Measurements from ENCODE around the gene UGT1A8.
"Not testable (repeated sequence)": the region's sequence is repeated elsewhere in the genome, so short reads cannot be mapped to it uniquely, and the experiment has no call there.

Gene UGT1A8

GRCh38 chr2:233689031-233689430, 71.6 kb downstream of the UGT1A8 start:
- no peak for DNase-seq

GRCh38 chr2:233689501-233689900, 72.1 kb downstream of the UGT1A8 start:
- DNase-seq, result no peak

- no peak for DNase-seq
These were observed 73.0 kb downstream of the UGT1A8 start for GRCh38 chr2:233690444-233690843.

GRCh38 chr2:233691443-233692433, 74.3 kb downstream of the UGT1A8 start:
- no peak for DNase-seq

GRCh38 chr2:233692648-233693047, 75.2 kb downstream of the UGT1A8 start, which contains the start of gene UGT1A6:
Gene UGT1A6, plus strand, starts transcription at chr2:233692890. Its CDS starts 115 bp downstream, at chr2:233693005.
- no peak for DNase-seq

- no peak for DNase-seq
These were observed 76.5 kb downstream of the UGT1A8 start for GRCh38 chr2:233693963-233694362.

- DNase-seq, result no peak
These were observed 81.3 kb downstream of the UGT1A8 start for GRCh38 chr2:233698740-233699139.

- DNase-seq, result no peak
These were observed 82.1 kb downstream of the UGT1A8 start for GRCh38 chr2:233699424-233700027.

GRCh38 chr2:233700028-233700635, 82.7 kb downstream of the UGT1A8 start:
- DNase-seq, result no peak

- DNase-seq, result not testable (repeated sequence)
These were observed 83.4 kb downstream of the UGT1A8 start for GRCh38 chr2:233700842-233701241.

- no peak for DNase-seq
These were observed 84.8 kb downstream of the UGT1A8 start for GRCh38 chr2:233702238-233702637.

GRCh38 chr2:233705911-233706506, 88.6 kb downstream of the UGT1A8 start:
- no peak for DNase-seq

GRCh38 chr2:233706720-233707119, 89.3 kb downstream of the UGT1A8 start:
- DNase-seq, result no peak

- no peak for DNase-seq
These were observed 90.7 kb downstream of the UGT1A8 start for GRCh38 chr2:233707940-233708644.

GRCh38 chr2:233708942-233709341, 91.5 kb downstream of the UGT1A8 start:
- DNase-seq, result no peak

GRCh38 chr2:233711312-233712008, 94.0 kb downstream of the UGT1A8 start:
- peak in 5 of 6 experiments; percentile 25 to 42 (median 32) for DNase-seq

- DNase-seq, result no peak
These were observed 95.3 kb downstream of the UGT1A8 start, which contains the start of gene UGT1A5 for GRCh38 chr2:233712611-233713261. Gene UGT1A5, plus strand, starts transcription at chr2:233712907. Its CDS starts 85 bp downstream, at chr2:233712992.

GRCh38 chr2:233713262-233713615, 95.8 kb downstream of the UGT1A8 start:
- DNase-seq, result no peak

- no peak for DNase-seq
These were observed 96.7 kb downstream of the UGT1A8 start for GRCh38 chr2:233714121-233714520.

GRCh38 chr2:233718552-233718951, 101.1 kb downstream of the UGT1A8 start, which contains the start of gene UGT1A4:
Gene UGT1A4, plus strand, starts transcription at chr2:233718736. Its CDS starts 85 bp downstream, at chr2:233718821.
- DNase-seq, result no peak

GRCh38 chr2:233728723-233729301, 111.4 kb downstream of the UGT1A8 start, which contains the start of gene UGT1A3:
Gene UGT1A3, plus strand, starts transcription at chr2:233729042. Its CDS starts 85 bp downstream, at chr2:233729127.
- no peak for DNase-seq
